K562 (cell line): Measurements from ENCODE around the gene CELSR2. TPM values are rescaled to one million over a fixed set of nuclear protein-coding genes. Genes with fewer than 3 reads are reported as not detected.

Experiments
- CREBBP ChIP-seq: IDR thresholded peaks from one replicate; pipeline ENCODE4 v1.6.1; 2012; ENCODE audit warnings: low read depth, mild to moderate bottlenecking, control low read depth, inconsistent platforms, low read length
- DMBX1 ChIP-seq: fragments of 250-450 bp; sonication (Bioruptor Pico); IDR thresholded peaks from 2 replicates; pipeline ENCODE4 v1.8.0; 2022; ENCODE audit warnings: inconsistent platforms, mild to moderate bottlenecking, moderate library complexity, borderline replicate concordance
- ELF4 ChIP-seq: fragments of 450-650 bp; formaldehyde crosslinking; IDR thresholded peaks from 2 replicates; pipeline ENCODE4 v1.4.0; 2022; ENCODE audit warnings: missing genetic modification characterization
- FOSL1 ChIP-seq: fragments of 200-800 bp; sonication (Bioruptor generic); conservative IDR thresholded peaks from 2 replicates; pipeline ENCODE4 v1.6.1; 2016; ENCODE audit warnings: missing genetic modification characterization, missing compliant biosample characterization
- MCM7 ChIP-seq, 2 experiments: fragments of 450-650 bp; IDR thresholded peaks; 2 replicates each; pipeline ENCODE4 v1.6.1; 2016 to 2018
- RBBP5 ChIP-seq: fragments of 200-600 bp; sonication (generic); IDR thresholded peaks from 2 replicates; pipeline ENCODE4 v1.6.1; 2012; ENCODE audit warnings: borderline replicate concordance, mild to moderate bottlenecking, low read length, control low read depth, inconsistent platforms; ENCODE audit not compliant: insufficient read depth, poor library complexity, severe bottlenecking
- RCOR1 ChIP-seq, 2 experiments: IDR thresholded peaks; 2 replicates each; pipeline ENCODE4 v1.6.1; 2012; ENCODE audit warnings: low read depth in 2 of 2, low read length in 2 of 2, borderline replicate concordance in 1 of 2, improper control_type of control experiment in 1 of 2
- RUNX1 ChIP-seq: sonication (generic); IDR thresholded peaks from 2 replicates; pipeline ENCODE4 v1.6.1; 2016; ENCODE audit warnings: antibody characterized with exemption, low read depth
- SP1 ChIP-seq: sonication (generic); formaldehyde crosslinking; IDR thresholded peaks from 2 replicates; pipeline ENCODE4 v1.8.1; 2022; ENCODE audit warnings: mild to moderate bottlenecking, missing genetic modification reagents
- STAT5A ChIP-seq: IDR thresholded peaks from 2 replicates; pipeline ENCODE4 v1.6.1; 2012; ENCODE audit warnings: low read length, inconsistent platforms, borderline replicate concordance
- ZFP36 ChIP-seq: fragments of 150-350 bp; IDR thresholded peaks from 2 replicates; pipeline ENCODE4 v1.6.1; 2018; ENCODE audit warnings: low read length, low read depth; ENCODE audit not compliant: partially characterized antibody
- ZKSCAN8 ChIP-seq: fragments of 200-800 bp; sonication (Bioruptor generic); IDR thresholded peaks from 2 replicates; pipeline ENCODE4 v1.6.1; 2016; ENCODE audit warnings: missing genetic modification characterization, missing compliant biosample characterization
- ZNF140 ChIP-seq: fragments of 250-450 bp; sonication (Bioruptor Pico); IDR thresholded peaks from 2 replicates; pipeline ENCODE4 v1.8.0; 2021; ENCODE audit warnings: moderate library complexity, mild to moderate bottlenecking, inconsistent platforms
- ZNF584 ChIP-seq: fragments of 200-800 bp; sonication (Bioruptor generic); IDR thresholded peaks from 2 replicates; pipeline ENCODE4 v1.6.1; 2016; ENCODE audit warnings: low read depth, mild to moderate bottlenecking, missing genetic modification characterization, missing compliant biosample characterization
- polyA plus RNA-seq, 8 experiments: library from polyadenylated mRNA; depleted of rRNA in 4 of 8; stranded (reverse) in 5 of 8; unstranded in 3 of 8; fragments of >200 nt; fragmentation: Nextera tagmentation in 2 of 8; fragmentation: Illumina TruSeq in 1 of 8; extraction: Ambion mirVana in 2 of 8; extraction: Trizol in 1 of 8; gene quantifications; 2 replicates each; pipeline versions ENCODE4 v1.2.1 to v1.2.3, GENCODE V29; 2011 to 2014; ENCODE audit warnings: inconsistent platforms in 1 of 8, missing spikeins in 1 of 8
- total RNA-seq, 7 experiments: library from RNA; depleted of rRNA in 6 of 7; stranded (reverse); fragments of >200 nt in 6 of 7; fragmentation: Illumina TruSeq in 2 of 7; extraction: Trizol in 2 of 7; gene quantifications; 2 replicates each; pipeline versions ENCODE4 v1.2.1 to v1.2.3, GENCODE V29; 2011 to 2021; ENCODE audit warnings: low replicate concordance in 1 of 7
- TF ChIP-seq, protein P1 (sequence below): fragments of 250-450 bp; sonication (Bioruptor Pico); IDR thresholded peaks from 2 replicates; pipeline ENCODE4 v1.6.1; 2021; ENCODE audit warnings: mild to moderate bottlenecking
- TF ChIP-seq, protein P2 (sequence below): fragments of 250-450 bp; sonication (Bioruptor Pico); IDR thresholded peaks from 2 replicates; pipeline ENCODE4 v1.4.0; 2020; ENCODE audit warnings: mild to moderate bottlenecking
- TF ChIP-seq, protein P3 (sequence below): sonication (generic); formaldehyde crosslinking; IDR thresholded peaks from 2 replicates; pipeline ENCODE4 v1.8.1; 2023; ENCODE audit warnings: mild to moderate bottlenecking, missing genetic modification reagents
- TF ChIP-seq, protein P4 (sequence below): sonication (generic); formaldehyde crosslinking; IDR thresholded peaks from 2 replicates; pipeline ENCODE4 v1.8.0; 2023; ENCODE audit warnings: mild to moderate bottlenecking, missing genetic modification reagents
- TF ChIP-seq, protein P5 (sequence below): sonication (generic); formaldehyde crosslinking; IDR thresholded peaks from 2 replicates; pipeline ENCODE4 v1.8.0; 2022; ENCODE audit warnings: mild to moderate bottlenecking, missing genetic modification reagents
- TF ChIP-seq, protein P6 (sequence below): fragments of 450-650 bp; IDR thresholded peaks from 2 replicates; pipeline ENCODE4 v1.6.1; 2016; ENCODE audit warnings: low read depth, mild to moderate bottlenecking, moderate library complexity

The CELSR2 gene
- total and polyA plus RNA-seq, 9 of the 15 experiments (the other 6 are each of a cell fraction or from before 2014, with no cell fraction given), result 0.31 to 21.9 (median 4.2) TPM

DNA sequence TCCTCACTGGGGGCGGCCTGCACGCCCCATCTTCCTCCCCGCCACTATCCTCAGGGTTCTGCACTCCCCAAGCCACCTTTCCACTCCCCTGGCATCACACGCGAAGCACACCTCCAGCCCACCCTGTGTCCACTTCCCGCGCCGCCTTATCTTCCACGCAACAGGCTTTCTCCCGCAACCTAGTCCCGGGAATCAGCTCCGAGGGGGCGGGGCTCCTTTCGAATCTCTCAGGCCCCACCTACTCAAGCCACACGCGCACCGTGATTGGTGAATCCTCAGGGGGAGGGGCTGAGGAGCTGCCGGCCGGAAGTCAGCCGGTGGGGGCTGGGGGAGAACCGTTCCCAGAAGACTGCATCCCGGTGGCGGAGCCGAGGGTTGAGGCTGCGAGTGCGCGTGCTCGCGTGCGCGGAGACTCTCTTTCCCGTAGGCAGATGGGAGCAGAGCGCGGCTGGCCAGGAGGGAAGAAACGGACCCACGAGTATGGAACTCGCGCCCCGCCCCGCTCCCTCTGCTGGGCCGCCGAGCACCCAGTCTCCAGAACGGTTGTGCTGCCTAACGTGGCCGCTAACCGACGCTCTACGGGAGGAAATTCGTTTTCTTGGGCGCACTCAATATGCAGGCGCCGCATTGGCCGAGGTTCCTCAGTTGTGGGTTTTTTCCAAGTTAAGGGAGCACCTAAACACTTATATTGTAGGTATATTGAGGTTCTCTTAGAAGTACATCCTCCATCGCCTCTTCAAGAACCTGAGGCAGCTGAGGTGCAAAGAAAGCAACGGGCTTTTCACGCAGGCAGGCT, 33.8 kb downstream of the CELSR2 start, which contains the start of gene PSRC1 (continued):
- TF ChIP-seq, protein P1, sequence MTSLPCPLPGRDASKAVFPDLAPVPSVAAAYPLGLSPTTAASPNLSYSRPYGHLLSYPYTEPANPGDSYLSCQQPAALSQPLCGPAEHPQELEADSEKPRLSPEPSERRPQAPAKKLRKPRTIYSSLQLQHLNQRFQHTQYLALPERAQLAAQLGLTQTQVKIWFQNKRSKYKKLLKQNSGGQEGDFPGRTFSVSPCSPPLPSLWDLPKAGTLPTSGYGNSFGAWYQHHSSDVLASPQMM, result no peak
- TF ChIP-seq, protein P2, sequence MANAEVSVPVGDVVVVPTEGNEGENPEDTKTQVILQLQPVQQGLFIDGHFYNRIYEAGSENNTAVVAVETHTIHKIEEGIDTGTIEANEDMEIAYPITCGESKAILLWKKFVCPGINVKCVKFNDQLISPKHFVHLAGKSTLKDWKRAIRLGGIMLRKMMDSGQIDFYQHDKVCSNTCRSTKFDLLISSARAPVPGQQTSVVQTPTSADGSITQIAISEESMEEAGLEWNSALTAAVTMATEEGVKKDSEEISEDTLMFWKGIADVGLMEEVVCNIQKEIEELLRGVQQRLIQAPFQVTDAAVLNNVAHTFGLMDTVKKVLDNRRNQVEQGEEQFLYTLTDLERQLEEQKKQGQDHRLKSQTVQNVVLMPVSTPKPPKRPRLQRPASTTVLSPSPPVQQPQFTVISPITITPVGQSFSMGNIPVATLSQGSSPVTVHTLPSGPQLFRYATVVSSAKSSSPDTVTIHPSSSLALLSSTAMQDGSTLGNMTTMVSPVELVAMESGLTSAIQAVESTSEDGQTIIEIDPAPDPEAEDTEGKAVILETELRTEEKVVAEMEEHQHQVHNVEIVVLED (CRISPR knock-in tag), result 0 out of 2 replicates have a peak, but pooled peaks have one; percentile 10
- peak in 1 of 2 experiments; percentile 59; a peak in 2 of 4 replicates for TF ChIP-seq RCOR1 (IDR thresholded peaks at IDR 0.05; ENCODE audit: borderline replicate concordance in 1 of 2, low read depth in 2 of 2, low read length in 2 of 2)
- TF ChIP-seq MCM7 (IDR thresholded peaks at IDR 0.05), result no peak
- no peak for TF ChIP-seq FOSL1 (tag)
- peak; percentile 97 for TF ChIP-seq SP1 (CRISPR knock-in tag)
- TF ChIP-seq, protein P3, sequence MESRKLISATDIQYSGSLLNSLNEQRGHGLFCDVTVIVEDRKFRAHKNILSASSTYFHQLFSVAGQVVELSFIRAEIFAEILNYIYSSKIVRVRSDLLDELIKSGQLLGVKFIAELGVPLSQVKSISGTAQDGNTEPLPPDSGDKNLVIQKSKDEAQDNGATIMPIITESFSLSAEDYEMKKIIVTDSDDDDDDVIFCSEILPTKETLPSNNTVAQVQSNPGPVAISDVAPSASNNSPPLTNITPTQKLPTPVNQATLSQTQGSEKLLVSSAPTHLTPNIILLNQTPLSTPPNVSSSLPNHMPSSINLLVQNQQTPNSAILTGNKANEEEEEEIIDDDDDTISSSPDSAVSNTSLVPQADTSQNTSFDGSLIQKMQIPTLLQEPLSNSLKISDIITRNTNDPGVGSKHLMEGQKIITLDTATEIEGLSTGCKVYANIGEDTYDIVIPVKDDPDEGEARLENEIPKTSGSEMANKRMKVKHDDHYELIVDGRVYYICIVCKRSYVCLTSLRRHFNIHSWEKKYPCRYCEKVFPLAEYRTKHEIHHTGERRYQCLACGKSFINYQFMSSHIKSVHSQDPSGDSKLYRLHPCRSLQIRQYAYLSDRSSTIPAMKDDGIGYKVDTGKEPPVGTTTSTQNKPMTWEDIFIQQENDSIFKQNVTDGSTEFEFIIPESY (CRISPR knock-in tag), result peak; percentile 70
- TF ChIP-seq, protein P4, sequence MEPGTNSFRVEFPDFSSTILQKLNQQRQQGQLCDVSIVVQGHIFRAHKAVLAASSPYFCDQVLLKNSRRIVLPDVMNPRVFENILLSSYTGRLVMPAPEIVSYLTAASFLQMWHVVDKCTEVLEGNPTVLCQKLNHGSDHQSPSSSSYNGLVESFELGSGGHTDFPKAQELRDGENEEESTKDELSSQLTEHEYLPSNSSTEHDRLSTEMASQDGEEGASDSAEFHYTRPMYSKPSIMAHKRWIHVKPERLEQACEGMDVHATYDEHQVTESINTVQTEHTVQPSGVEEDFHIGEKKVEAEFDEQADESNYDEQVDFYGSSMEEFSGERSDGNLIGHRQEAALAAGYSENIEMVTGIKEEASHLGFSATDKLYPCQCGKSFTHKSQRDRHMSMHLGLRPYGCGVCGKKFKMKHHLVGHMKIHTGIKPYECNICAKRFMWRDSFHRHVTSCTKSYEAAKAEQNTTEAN (CRISPR knock-in tag), result no peak
- TF ChIP-seq RUNX1, result 0 out of 2 replicates have a peak, but pooled peaks have one; percentile 55
- peak; percentile 81 for TF ChIP-seq RBBP5
- TF ChIP-seq, protein P5, sequence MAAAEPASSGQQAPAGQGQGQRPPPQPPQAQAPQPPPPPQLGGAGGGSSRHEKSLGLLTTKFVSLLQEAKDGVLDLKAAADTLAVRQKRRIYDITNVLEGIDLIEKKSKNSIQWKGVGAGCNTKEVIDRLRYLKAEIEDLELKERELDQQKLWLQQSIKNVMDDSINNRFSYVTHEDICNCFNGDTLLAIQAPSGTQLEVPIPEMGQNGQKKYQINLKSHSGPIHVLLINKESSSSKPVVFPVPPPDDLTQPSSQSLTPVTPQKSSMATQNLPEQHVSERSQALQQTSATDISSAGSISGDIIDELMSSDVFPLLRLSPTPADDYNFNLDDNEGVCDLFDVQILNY (CRISPR knock-in tag), result peak; percentile 76; the same call in 1 of the 2 replicates
- peak; percentile 7; the same call in 1 of the 2 replicates for TF ChIP-seq ELF4
- no peak for TF ChIP-seq ZNF140 (CRISPR knock-in tag)
- TF ChIP-seq DMBX1 (CRISPR knock-in tag), result 0 out of 2 replicates have a peak, but pooled peaks have one; percentile 40
- TF ChIP-seq, protein P6, sequence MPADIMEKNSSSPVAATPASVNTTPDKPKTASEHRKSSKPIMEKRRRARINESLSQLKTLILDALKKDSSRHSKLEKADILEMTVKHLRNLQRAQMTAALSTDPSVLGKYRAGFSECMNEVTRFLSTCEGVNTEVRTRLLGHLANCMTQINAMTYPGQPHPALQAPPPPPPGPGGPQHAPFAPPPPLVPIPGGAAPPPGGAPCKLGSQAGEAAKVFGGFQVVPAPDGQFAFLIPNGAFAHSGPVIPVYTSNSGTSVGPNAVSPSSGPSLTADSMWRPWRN, result no peak
- TF ChIP-seq ZFP36, result peak; percentile 38
- TF ChIP-seq CREBBP, result no peak
- 0 out of 2 replicates have a peak, but pooled peaks have one; percentile 27 for TF ChIP-seq STAT5A
- peak; percentile 30 for TF ChIP-seq ZNF584 (CRISPR knock-in tag)
- TF ChIP-seq ZKSCAN8, result no peak
